ENCODE data around the gene ARHGEF26.
A peak's percentile ranks its signal among the peaks of the same experiment; 100 is the strongest.

ARHGEF26 gene

GRCh38 chr3:154164387-154164786, 43.2 kb downstream of the ARHGEF26 start:
- no peak for DNase-seq

- DNase-seq = no peak
Measured at GRCh38 chr3:154168998-154169795, 48.0 kb downstream of the ARHGEF26 start.

- no peak for DNase-seq
Measured at GRCh38 chr3:154169796-154170110, 48.6 kb downstream of the ARHGEF26 start.

DNA sequence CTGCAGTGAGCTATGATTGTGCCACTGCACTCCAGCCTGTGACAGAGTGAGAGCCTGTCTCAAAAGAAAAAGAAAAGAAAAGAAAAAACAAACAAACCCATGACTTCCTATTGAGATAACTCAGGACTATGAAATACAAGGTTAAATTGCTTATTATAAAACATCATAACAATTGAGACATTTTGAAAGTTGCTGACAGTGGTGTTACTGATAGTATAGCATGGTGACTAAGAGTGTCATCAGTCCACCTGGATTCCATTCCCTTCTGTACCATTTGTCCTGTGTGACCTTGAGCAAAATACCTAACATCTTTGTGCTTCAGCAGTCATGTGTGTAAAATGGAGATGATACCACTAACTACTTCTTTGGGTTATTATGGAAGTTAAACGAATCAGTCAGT, 49.1 kb downstream of the ARHGEF26 start:
- DNase-seq = no peak

GRCh38 chr3:154175041-154175440, 53.9 kb downstream of the ARHGEF26 start:
- no peak for DNase-seq

DNA sequence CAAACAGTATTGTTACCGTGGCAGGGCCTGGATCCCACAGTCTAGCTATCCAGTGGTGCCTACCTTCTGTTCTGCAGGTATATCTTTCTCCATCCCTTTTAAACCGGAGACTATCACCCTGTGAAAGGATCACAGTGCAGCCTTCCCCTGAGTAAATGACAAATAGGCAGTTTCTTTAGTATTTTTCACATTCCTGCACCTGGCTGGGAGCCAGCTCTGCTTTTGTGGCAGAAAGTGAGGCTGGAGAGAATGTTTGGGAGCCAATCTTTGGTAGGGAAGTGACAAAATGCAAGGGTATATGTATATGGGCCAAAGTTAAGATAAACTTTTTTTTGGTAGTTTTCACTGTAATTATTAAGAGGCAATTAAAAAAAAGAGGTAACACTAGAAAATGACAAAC, 54.8 kb downstream of the ARHGEF26 start:
- DNase-seq = no peak

- no peak for DNase-seq
Measured at GRCh38 chr3:154177406-154177805, 56.2 kb downstream of the ARHGEF26 start.

DNA sequence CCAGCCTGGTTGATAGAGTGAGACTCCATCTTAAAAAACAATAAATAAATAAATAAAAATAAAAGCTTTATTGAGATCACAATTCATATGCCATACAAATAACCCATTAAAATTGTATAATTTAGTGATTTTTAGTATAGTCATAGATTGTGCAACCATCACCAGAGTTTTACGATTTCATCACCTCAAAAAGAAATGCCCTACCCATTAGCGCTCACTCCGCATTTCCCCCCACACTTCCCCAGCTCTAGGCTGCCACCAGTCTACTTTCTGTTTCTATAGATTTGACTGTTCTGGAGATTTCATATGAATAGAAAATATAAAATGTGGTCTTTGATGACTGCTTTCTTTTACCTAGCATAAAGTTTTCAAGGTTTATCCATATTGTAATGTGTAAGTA, 57.0 kb downstream of the ARHGEF26 start:
- DNase-seq = no peak

- DNase-seq = peak in 1 of 2 experiments; percentile 9
Measured at GRCh38 chr3:154180836-154181691, 59.9 kb downstream of the ARHGEF26 start.

DNA sequence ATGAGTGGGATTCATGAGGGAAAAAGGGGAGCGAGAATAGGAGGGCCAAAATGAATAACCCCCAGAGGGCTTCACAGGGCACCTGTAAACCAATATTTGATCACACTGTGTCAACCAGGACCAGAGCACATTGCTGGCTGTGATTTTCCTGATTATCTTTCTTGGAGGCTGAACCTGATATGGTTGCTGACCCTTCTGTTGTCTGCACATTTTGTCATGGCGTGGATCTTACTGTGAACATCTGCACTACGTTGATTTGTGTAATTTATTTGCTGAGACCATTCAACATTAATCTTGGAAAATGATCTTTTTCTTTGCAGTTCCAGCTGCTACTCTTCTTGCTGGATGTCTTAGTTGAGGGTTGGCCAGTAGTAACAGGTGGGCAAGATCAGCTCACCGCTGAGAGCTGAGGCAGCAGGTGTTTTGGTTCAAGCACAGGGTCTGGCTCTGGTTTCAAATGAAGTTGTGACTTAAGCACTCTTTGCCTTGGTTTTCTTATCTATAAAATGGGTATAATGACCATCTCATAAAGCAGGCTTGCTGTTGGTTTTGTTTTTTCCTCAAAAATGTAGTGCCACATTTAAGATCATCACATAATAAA, 61.2 kb downstream of the ARHGEF26 start:
- no peak for DNase-seq

GRCh38 chr3:154182975-154183374, 61.8 kb downstream of the ARHGEF26 start:
- no peak for DNase-seq

DNA sequence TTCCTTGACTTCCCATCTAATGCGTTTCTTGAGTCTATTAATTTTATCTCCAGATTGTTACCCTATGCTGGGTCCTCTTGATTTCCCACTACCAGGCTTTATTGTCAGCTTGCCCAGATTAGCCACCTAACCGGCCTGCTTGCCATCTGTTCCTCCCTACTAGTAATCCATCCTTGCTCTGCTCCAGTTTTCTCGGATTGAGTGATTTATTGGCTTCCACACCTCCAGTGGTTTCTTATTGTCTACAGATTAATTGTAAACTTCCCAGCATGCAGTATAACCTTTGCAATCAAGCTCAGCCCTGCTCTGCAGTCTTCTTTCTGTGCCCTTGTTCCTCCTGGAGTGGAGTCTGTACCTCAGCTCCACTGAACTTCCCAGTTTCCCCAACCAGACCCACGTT, 63.4 kb downstream of the ARHGEF26 start:
- DNase-seq = no peak

GRCh38 chr3:154188437-154188836, 67.2 kb downstream of the ARHGEF26 start:
- no peak for DNase-seq

- DNase-seq = no peak
Measured at GRCh38 chr3:154188846-154189245, 67.7 kb downstream of the ARHGEF26 start.

DNA sequence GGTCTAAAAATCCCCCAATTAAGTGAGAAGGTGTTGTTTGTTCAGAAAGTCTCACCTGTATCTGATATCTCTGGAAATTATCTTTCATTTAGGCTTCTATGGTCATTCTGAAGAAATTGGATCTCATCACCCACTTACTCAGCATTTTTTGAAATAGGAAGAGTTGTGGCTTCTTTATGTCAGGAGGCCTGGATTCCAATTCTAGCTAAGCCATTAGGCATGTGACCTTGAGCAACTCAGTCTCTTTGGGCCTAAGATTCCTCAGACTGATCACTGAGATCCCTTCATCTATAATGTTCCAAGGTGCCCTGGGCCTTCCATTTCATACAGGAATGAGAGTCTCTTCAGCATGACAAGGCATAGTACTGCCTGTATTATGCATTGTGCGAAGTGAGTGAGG, 70.3 kb downstream of the ARHGEF26 start:
- no peak for DNase-seq

GRCh38 chr3:154192225-154192624, 71.0 kb downstream of the ARHGEF26 start:
- DNase-seq = no peak

- no peak for DNase-seq
Measured at GRCh38 chr3:154193000-154193615, 71.9 kb downstream of the ARHGEF26 start.

DNA sequence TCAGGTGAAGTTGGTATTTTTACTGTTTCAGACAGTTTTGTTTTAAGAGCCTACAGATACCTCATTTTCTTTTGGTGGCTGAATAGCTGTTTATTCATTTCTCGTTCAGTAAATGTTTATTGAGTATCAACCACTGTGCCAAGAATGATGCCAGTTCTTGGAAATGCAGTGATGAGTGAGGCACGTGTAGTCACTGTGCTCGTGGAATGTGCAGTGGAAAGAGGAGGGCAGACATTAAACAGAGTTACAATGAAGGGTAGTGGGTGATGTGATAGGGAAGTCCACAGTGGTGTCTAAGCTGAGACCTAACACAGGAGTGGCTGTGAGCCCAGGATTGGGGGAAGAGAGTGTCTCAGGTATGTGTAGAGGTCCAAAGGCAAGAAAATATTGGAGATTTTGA, 73.7 kb downstream of the ARHGEF26 start:
- no peak for DNase-seq

DNA sequence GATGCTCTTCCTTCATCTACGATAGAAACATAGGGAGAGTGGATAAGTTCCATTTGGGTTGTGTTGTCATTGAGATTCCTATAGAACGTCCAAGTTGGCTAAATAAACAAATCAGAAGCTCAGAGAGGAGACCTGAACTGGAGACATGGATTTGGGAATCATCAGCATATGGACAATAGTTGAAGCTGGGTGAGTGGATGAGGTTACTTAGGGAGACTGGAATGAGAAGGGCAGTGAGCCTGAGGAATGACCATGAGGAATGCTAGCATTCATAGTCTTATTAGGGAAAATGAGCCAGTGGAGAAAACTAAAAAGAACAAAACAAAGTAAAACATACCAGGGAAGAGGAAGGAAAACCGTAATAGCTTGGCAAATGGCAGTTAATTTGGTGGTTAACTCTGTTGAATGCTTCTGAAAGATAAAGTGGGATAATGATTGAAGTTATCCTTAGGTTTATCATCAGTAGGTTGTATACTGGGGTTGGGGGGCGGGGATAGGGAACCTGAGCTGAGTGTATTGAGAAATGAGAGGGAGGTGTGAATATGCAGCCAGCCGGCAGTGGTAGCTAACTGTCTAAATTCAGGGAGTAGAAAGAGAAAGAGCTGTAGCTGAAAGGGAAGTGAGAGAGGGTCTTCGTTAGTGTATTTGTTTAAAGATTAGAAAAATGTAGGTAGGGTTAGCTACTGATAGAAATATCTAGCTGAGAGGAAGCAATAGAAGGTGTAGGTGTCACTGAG, 74.6 kb downstream of the ARHGEF26 start:
- DNase-seq = no peak

DNA sequence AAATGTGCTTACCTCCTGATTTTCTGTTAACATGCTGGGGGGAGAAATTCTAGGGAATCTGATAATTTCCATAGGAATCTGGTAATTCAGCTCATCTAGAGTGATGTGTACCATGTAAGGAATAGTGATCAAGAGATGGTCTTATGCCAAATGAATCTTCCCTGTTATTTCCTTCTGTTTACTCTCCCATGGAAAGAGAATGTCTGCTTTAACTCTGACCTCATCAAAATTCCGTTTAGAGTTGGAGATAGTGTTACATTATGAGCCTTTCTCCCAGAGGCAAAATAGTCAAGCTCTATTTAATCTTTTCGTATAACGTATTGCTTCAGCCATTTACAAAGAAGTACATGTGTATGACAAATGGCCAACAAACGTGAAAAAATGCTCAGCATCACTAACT, 76.6 kb downstream of the ARHGEF26 start:
- DNase-seq = no peak

GRCh38 chr3:154209499-154209898, 88.3 kb downstream of the ARHGEF26 start:
- no peak for DNase-seq

DNA sequence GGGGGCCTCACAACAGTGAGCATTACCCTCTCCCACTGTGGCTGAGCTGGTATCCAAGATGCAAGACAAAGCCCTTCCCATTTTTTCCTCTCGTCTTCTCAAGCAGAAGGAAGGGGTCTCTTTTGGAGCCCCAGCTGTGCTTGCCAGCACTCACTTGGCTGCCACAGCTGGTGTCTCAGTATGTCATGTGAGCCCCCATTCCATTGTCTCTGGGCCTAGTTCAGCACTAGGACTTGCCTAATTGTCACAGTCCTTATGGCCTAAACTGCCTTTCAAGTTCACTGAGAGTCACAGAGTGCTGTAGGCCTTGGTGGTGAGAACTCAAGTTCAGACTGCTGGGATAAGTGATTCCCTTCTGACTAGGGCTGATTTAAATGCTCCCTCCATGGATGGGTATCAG, 89.8 kb downstream of the ARHGEF26 start:
- DNase-seq = no peak

- no peak for DNase-seq
Measured at GRCh38 chr3:154214306-154214705, 93.1 kb downstream of the ARHGEF26 start.

Measured in NCI-H526 (cell line).